Endothelial cell of umbilical vein (primary cell): ENCODE results near the gene CNP. TPM values are rescaled to one million over a fixed set of nuclear protein-coding genes. Genes with fewer than 3 reads are reported as not detected.

Source experiments
- BruUV-seq: library from RNA; stranded (reverse); fragments of 400-500 nt; replicated peaks from 2 replicates; lab custom pipeline; 2021; lab: Mats Ljungman, UMichigan
- CTCF ChIA-PET: fragments of 300-600, 350-600 bp; sonication (Branson Sonifier 250); formaldehyde crosslinking; loops from one replicate; lab custom pipeline; 2021; ENCODE audit warnings: antibody characterized with exemption, inconsistent platforms; lab: Charles Lee
- POLR2A ChIA-PET: fragments of 300-600, 350-600 bp; sonication (Branson Sonifier 250); formaldehyde crosslinking; loops from one replicate; lab custom pipeline; 2021; ENCODE audit warnings: antibody characterized with exemption, inconsistent platforms; lab: Charles Lee
- DNase-seq: peaks from one replicate; pipeline ENCODE4 v3.0.0-alpha.2; 2011; ENCODE audit warnings: low read depth, low spot score
- FAIRE-seq: peaks from 2 replicates; lab custom pipeline; 2011; peaks lifted over from hg19 to GRCh38; lab: Jason Lieb, UNC
- H2AFZ ChIP-seq: 2 replicates; pipeline ENCODE4 v1.6.0; 2012; ENCODE audit warnings: low read depth, low read length, control low read depth, inconsistent platforms
- H3K27ac ChIP-seq: 2 replicates; pipeline ENCODE4 v1.5.1; 2011; ENCODE audit warnings: low read depth, mild to moderate bottlenecking, control low read depth, low read length, moderate library complexity; ENCODE audit not compliant: insufficient read depth
- H3K27me3 ChIP-seq, 2 experiments: 2 replicates each; pipeline versions ENCODE4 v1.6.0 to v1.6.1; 2011; ENCODE audit warnings: low read length in 2 of 2, mixed read lengths in 1 of 2; ENCODE audit not compliant: control insufficient read depth in 2 of 2, insufficient read depth in 2 of 2
- H3K36me3 ChIP-seq, 2 experiments: 2 replicates in 1 of 2; 3 replicates in 1 of 2; pipeline ENCODE4 v1.5.1; 2011; ENCODE audit warnings: low read length in 2 of 2, mild to moderate bottlenecking in 1 of 2, moderate library complexity in 1 of 2; ENCODE audit not compliant: control insufficient read depth in 2 of 2, insufficient read depth in 2 of 2; ENCODE audit errors: extremely low read depth in 1 of 2
- H3K4me1 ChIP-seq: 3 replicates; pipeline ENCODE4 v1.5.1; 2011; ENCODE audit warnings: mild to moderate bottlenecking, low read length; ENCODE audit not compliant: control insufficient read depth, insufficient read depth; ENCODE audit errors: extremely low read depth
- H3K4me2 ChIP-seq: 2 replicates; pipeline ENCODE4 v1.6.1; 2011; ENCODE audit warnings: low read length, control low read depth, mixed read lengths; ENCODE audit not compliant: insufficient read depth
- H3K4me3 ChIP-seq, 3 experiments: fragments of 200-600 bp in 1 of 3; sonication (generic), shearing (Covaris generic) in 1 of 3; replicated peaks in 1 of 3; 2 replicates each; pipeline ENCODE4 v1.5.1; 2011 to 2016; ENCODE audit warnings: control low read depth in 3 of 3, low read length in 3 of 3, mild to moderate bottlenecking in 2 of 3, inconsistent platforms in 1 of 3, low read depth in 1 of 3, moderate library complexity in 1 of 3; ENCODE audit not compliant: insufficient read depth in 1 of 3
- H3K79me2 ChIP-seq: 2 replicates; pipeline ENCODE4 v1.6.0; 2012; ENCODE audit warnings: low read length, inconsistent platforms; ENCODE audit not compliant: control insufficient read depth, insufficient read depth
- H3K9ac ChIP-seq: replicated peaks from 2 replicates; pipeline ENCODE3; 2011; ENCODE audit warnings: low read length, control low read depth; ENCODE audit not compliant: insufficient read depth; ENCODE audit errors: extremely low read depth
- H3K9me1 ChIP-seq: replicated peaks from 3 replicates; pipeline ENCODE4 v1.6.0; 2011; ENCODE audit warnings: mild to moderate bottlenecking, low read length; ENCODE audit not compliant: control insufficient read depth, insufficient read depth; ENCODE audit errors: extremely low read depth
- H3K9me3 ChIP-seq: replicated peaks from 2 replicates; pipeline ENCODE4 v1.5.1; 2012; ENCODE audit warnings: low read length, inconsistent platforms; ENCODE audit not compliant: control insufficient read depth, insufficient read depth
- H4K20me1 ChIP-seq: replicated peaks from 2 replicates; pipeline ENCODE3; 2011; ENCODE audit warnings: mild to moderate bottlenecking, low read length; ENCODE audit not compliant: control insufficient read depth, insufficient read depth; ENCODE audit errors: extremely low read depth
- CTCF ChIP-seq, 2 donors: IDR thresholded peaks; 1 replicate in 1 of 2; 2 replicates in 1 of 2; pipeline ENCODE4 v1.5.1; 2011; ENCODE audit warnings: low read length in 2 of 2, mild to moderate bottlenecking in 2 of 2, moderate library complexity in 2 of 2, control low read depth in 1 of 2, inconsistent platforms in 1 of 2, low read depth in 1 of 2; ENCODE audit not compliant: insufficient read depth in 1 of 2; ENCODE audit errors: extremely low read depth in 1 of 2
- EZH2 ChIP-seq: IDR thresholded peaks from 2 replicates; pipeline ENCODE4 v1.6.1; 2012; ENCODE audit warnings: borderline replicate concordance, low read depth, mild to moderate bottlenecking, moderate library complexity, low read length, inconsistent platforms; ENCODE audit not compliant: severe bottlenecking
- FOS ChIP-seq: IDR thresholded peaks from 2 replicates; pipeline ENCODE4 v1.6.1; 2011; ENCODE audit warnings: mild to moderate bottlenecking, low read length, moderate library complexity, borderline replicate concordance; ENCODE audit not compliant: insufficient read depth
- JUN ChIP-seq: IDR thresholded peaks from 2 replicates; pipeline ENCODE4 v1.6.1; 2011; ENCODE audit warnings: borderline replicate concordance, low read depth; ENCODE audit not compliant: insufficient read length, insufficient read depth
- MYC ChIP-seq: IDR thresholded peaks from one replicate; pipeline ENCODE4 v1.6.1; 2011; ENCODE audit warnings: mild to moderate bottlenecking, low read depth, low read length
- POLR2A ChIP-seq: IDR thresholded peaks from 2 replicates; pipeline ENCODE4 v1.6.1; 2012; ENCODE audit warnings: low read depth, mild to moderate bottlenecking, control low read depth, low read length
- POLR2AphosphoS5 ChIP-seq: IDR thresholded peaks from 2 replicates; pipeline ENCODE4 v1.6.1; 2012; ENCODE audit warnings: low read depth, mild to moderate bottlenecking, control low read depth, low read length, moderate library complexity; ENCODE audit not compliant: insufficient read depth
- dilution Hi-C: fragments of 300-500 bp; cut with MboI; formaldehyde crosslinking; loops from one replicate; pipeline ENCODE4 v1.15.0; 2019; ENCODE audit warnings: low sequenced_read_pairs; ENCODE audit not compliant: extremely low pct_ligation_motif_present
- intact Hi-C: fragments of 100-400 bp; cut with micrococcal nuclease; formaldehyde crosslinking; loops from one replicate; pipeline ENCODE4 v1.10.0; 2022
- polyA plus RNA-seq, 4 experiments: library from polyadenylated mRNA; depleted of rRNA in 3 of 4; stranded (reverse) in 3 of 4; unstranded in 1 of 4; fragments of >200 nt; gene quantifications; 2 replicates each; pipeline versions ENCODE4 v1.2.1 to v1.2.3, GENCODE V29; 2011 to 2012; ENCODE audit warnings: missing spikeins in 1 of 4
- total RNA-seq: library from RNA; stranded (reverse); gene quantifications from 2 replicates; pipeline ENCODE4 v1.2.3, GENCODE V29; 2021
- TF ChIP-seq, protein P1 (sequence below): IDR thresholded peaks from 2 replicates; pipeline ENCODE4 v1.6.1; 2011; ENCODE audit not compliant: insufficient read depth, insufficient read length

The CNP gene
- total and polyA plus RNA-seq, 2 donors (not counting 3 experiments of a cell fraction or from before 2014, with no cell fraction given), result 49.4 to 84.9 TPM

DNA sequence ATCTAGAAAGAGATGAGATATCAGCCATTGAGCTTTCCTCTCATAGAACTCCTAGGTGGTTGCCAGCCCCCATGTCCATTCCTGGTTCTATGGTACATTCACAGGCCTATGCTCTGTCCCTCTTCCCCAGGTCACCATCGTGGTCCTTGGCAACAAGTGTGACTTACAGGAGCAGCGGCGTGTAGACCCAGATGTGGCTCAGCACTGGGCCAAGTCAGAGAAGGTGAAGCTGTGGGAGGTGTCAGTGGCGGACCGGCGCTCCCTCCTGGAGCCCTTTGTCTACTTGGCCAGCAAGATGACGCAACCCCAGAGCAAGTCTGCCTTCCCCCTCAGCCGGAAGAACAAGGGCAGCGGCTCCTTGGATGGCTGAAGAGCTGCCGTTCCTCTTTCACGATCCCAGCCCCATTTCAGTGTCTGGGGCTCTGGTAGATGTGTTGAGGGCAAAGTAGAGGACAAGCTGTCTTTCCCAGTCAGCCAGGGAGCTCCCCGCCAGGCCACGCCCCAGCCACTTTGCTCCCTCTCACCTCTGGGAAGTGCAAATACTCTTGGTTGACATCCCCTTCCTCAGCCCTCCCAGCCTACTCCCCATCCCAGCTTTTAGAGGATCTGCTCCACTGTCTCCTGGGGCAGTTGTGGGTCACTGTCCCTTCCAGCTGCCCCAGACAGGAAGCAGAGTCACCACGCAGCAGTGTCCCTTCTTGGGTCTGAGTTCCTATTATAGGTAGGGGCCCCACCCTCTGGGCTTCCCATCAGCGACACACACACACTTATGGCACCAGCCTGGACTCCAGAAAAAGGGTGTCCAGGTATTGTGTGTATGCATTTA lies 57.1 kb downstream of the CNP start:
- Histone ChIP-seq H3K4me3 (no peak overlapping the region), H3K79me2 (peaks cover 16% of the 10 kb centered on the region), H3K36me3 (peaks cover 3 to 16% of the 10 kb centered on the region in 2 experiments), H3K4me1 (peaks cover 26% of the 10 kb centered on the region), H3K4me2 (no peak overlapping the region), H3K9me1 (no peaks in the 10 kb centered on the region), H3K27ac (peak overlapping the region; percentile 67), H3K9me3 (no peaks in the 10 kb centered on the region), H2AFZ (no peak overlapping the region), H4K20me1 (no peaks in the 10 kb centered on the region), H3K9ac (no peak overlapping the region), H3K27me3 (no peaks in the 10 kb centered on the region)
- FAIRE-seq, result peak; percentile 59
- dilution Hi-C loops, result no loop called here
- ChIA-PET CTCF (interaction anchor here (0.8 to 6.3 kb wide), 5 partner anchors 10 to 77 kb away, joined by 3 to 40 read pairs (median 5); partner anchors contain the start of genes CNP and ZNF385C), POLR2A (no interaction called here)
- no peak for DNase-seq
- intact Hi-C loops, result loop anchor here (1.0 to 10.0 kb wide), 3 partner anchors 89 to 501 kb away; partner anchors contain the start of genes DHX58 and KCNH4
- TF ChIP-seq MYC (no peak), JUN (no peak), POLR2A (no peak), EZH2 (no peak), CTCF (IDR thresholded peaks at IDR 0.05; ENCODE audit: extremely low read depth in 1 of 2, insufficient read depth in 1 of 2, low read depth in 1 of 2, low read length in 2 of 2) (no peak), POLR2AphosphoS5 (no peak), FOS (no peak)
- TF ChIP-seq, protein P1, sequence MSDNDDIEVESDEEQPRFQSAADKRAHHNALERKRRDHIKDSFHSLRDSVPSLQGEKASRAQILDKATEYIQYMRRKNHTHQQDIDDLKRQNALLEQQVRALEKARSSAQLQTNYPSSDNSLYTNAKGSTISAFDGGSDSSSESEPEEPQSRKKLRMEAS, result no peak
- BruUV-seq, result no TSS peak
